SK-N-SH (cell line): ENCODE data around the gene NAV2. TPM values are rescaled to one million over a fixed set of nuclear protein-coding genes. Genes with fewer than 3 reads are reported as not detected.

Source experiments
- CTCF ChIA-PET: fragments of 300-600, 350-600 bp; formaldehyde crosslinking; extraction: SDS; loops from one replicate; lab custom pipeline; 2021; lab: Yijun Ruan, JAX
- POLR2A ChIA-PET: fragments of 350-600 bp; sonication (Branson Sonifier 250); formaldehyde crosslinking; extraction: SDS; loops from one replicate; lab custom pipeline; 2020; ENCODE audit warnings: antibody characterized with exemption, inconsistent platforms; lab: Yijun Ruan, JAX
- DNase-seq: peaks from one replicate; pipeline ENCODE4 v3.0.0; 2012
- H2AFZ ChIP-seq: fragments of 200-600 bp; sonication (generic); 2 replicates; pipeline ENCODE4 v1.8.1; 2016; ENCODE audit warnings: antibody characterized with exemption, mild to moderate bottlenecking, low read depth
- H3F3A ChIP-seq: fragments of 200-600 bp; sonication (generic); replicated peaks from 2 replicates; pipeline ENCODE3; 2016; ENCODE audit warnings: antibody characterized with exemption, mild to moderate bottlenecking; ENCODE audit not compliant: insufficient read depth
- H3K27ac ChIP-seq, 2 experiments: fragments of 200-500 bp in 1 of 2; fragments of 200-600 bp in 1 of 2; sonication (Bioruptor generic) in 1 of 2; sonication (generic), shearing (Covaris generic) in 1 of 2; 2 replicates each; pipeline versions ENCODE4 v1.5.1 to v1.6.1; 2014 to 2016; ENCODE audit warnings: low read depth in 2 of 2, inconsistent platforms in 1 of 2, low read length in 1 of 2, mild to moderate bottlenecking in 1 of 2, mixed read lengths in 1 of 2
- H3K27me3 ChIP-seq: fragments of 200-600 bp; sonication (generic), shearing (Covaris generic); 2 replicates; pipeline ENCODE4 v1.6.1; 2016; ENCODE audit warnings: mixed run types; ENCODE audit not compliant: insufficient read depth
- H3K36me3 ChIP-seq, 2 experiments: fragments of 200-500 bp in 1 of 2; fragments of 200-600 bp in 1 of 2; sonication (Bioruptor generic) in 1 of 2; sonication (generic) in 1 of 2; replicated peaks in 1 of 2; 2 replicates each; pipeline versions ENCODE3 to v1.5.1; 2014 to 2016; ENCODE audit warnings: low read length in 1 of 2, mild to moderate bottlenecking in 1 of 2; ENCODE audit not compliant: insufficient read depth in 2 of 2, control insufficient read depth in 1 of 2
- H3K4me1 ChIP-seq, 2 experiments: fragments of 200-500 bp in 1 of 2; fragments of 200-600 bp in 1 of 2; sonication (Bioruptor generic) in 1 of 2; sonication (generic), shearing (Covaris generic) in 1 of 2; 2 replicates each; pipeline versions ENCODE4 v1.5.1 to v1.6.1; 2014 to 2016; ENCODE audit warnings: low read depth in 1 of 2, low read length in 1 of 2, mixed run types in 1 of 2; ENCODE audit not compliant: insufficient read depth in 2 of 2, control insufficient read depth in 1 of 2
- H3K4me2 ChIP-seq: fragments of 200-600 bp; sonication (generic), shearing (Covaris generic); 2 replicates; pipeline ENCODE4 v1.6.1; 2017; ENCODE audit warnings: mixed run types
- H3K4me3 ChIP-seq, 2 experiments: fragments of 200-500 bp in 1 of 2; fragments of 200-600 bp in 1 of 2; sonication (Bioruptor generic) in 1 of 2; sonication (generic), shearing (Covaris generic) in 1 of 2; 2 replicates each; pipeline versions ENCODE4 v1.5.1 to v1.8.1; 2014 to 2016; ENCODE audit warnings: low read depth in 2 of 2, inconsistent platforms in 1 of 2, low read length in 1 of 2, mild to moderate bottlenecking in 1 of 2, mixed read lengths in 1 of 2, moderate library complexity in 1 of 2
- H3K79me2 ChIP-seq: fragments of 200-600 bp; sonication (generic); 2 replicates; pipeline ENCODE4 v1.8.1; 2017; ENCODE audit warnings: mild to moderate bottlenecking; ENCODE audit not compliant: insufficient read depth
- H3K9ac ChIP-seq: fragments of 200-600 bp; sonication (generic); 2 replicates; pipeline ENCODE4 v1.6.1; 2017; ENCODE audit warnings: mixed run types
- H3K9me2 ChIP-seq: fragments of 200-600 bp; sonication (generic); 2 replicates; pipeline ENCODE4 v1.6.1; 2017; ENCODE audit warnings: mixed run types
- H3K9me3 ChIP-seq: fragments of 200-600 bp; sonication (generic); 2 replicates; pipeline ENCODE4 v1.6.1; 2017; ENCODE audit warnings: mixed run types, mild to moderate bottlenecking, moderate library complexity
- H4K20me1 ChIP-seq: fragments of 200-600 bp; sonication (generic); 2 replicates; pipeline ENCODE4 v1.6.1; 2017; ENCODE audit warnings: mild to moderate bottlenecking, mixed run types; ENCODE audit not compliant: insufficient read depth
- CHD2 ChIP-seq: fragments of 150-350 bp; IDR thresholded peaks from 2 replicates; pipeline ENCODE4 v1.6.1; 2018; ENCODE audit warnings: low read length; ENCODE audit not compliant: partially characterized antibody
- ELF1 ChIP-seq: IDR thresholded peaks from 2 replicates; pipeline ENCODE4 v1.4.0; 2012
- EP300 ChIP-seq, 2 experiments: IDR thresholded peaks; 2 replicates each; pipeline versions ENCODE4 v1.4.0 to v1.6.1; 2012; ENCODE audit warnings: borderline replicate concordance in 1 of 2, low read depth in 1 of 2, low read length in 1 of 2
- FOSL2 ChIP-seq: IDR thresholded peaks from 2 replicates; pipeline ENCODE4 v1.4.0; 2012; ENCODE audit warnings: low read depth, mild to moderate bottlenecking, moderate library complexity, borderline replicate concordance
- GABPA ChIP-seq: IDR thresholded peaks from 2 replicates; pipeline ENCODE4 v1.4.0; 2012; ENCODE audit warnings: low read depth, mild to moderate bottlenecking
- JUND ChIP-seq: IDR thresholded peaks from 2 replicates; pipeline ENCODE4 v1.4.0; 2012
- REST ChIP-seq: IDR thresholded peaks from 2 replicates; pipeline ENCODE4 v1.6.1; 2012; ENCODE audit warnings: mild to moderate bottlenecking, low read depth, low read length, moderate library complexity
- RXRA ChIP-seq: IDR thresholded peaks from 2 replicates; pipeline ENCODE4 v1.4.0; 2012; ENCODE audit warnings: low read depth, mild to moderate bottlenecking, borderline replicate concordance
- SIN3A ChIP-seq: IDR thresholded peaks from 2 replicates; pipeline ENCODE4 v1.6.1; 2012; ENCODE audit warnings: low read depth, mild to moderate bottlenecking, low read length, moderate library complexity, borderline replicate concordance
- TEAD4 ChIP-seq: IDR thresholded peaks from 2 replicates; pipeline ENCODE4 v1.4.0; 2012; ENCODE audit warnings: mild to moderate bottlenecking, borderline replicate concordance; ENCODE audit not compliant: insufficient read depth
- WGBS: methylation state at CpG from one replicate; pipeline ENCODE4 v1.1.6; 2017; ENCODE audit warnings: low lambda C conversion rate; 5-methylcytosine and 5-hydroxymethylcytosine counted together
- polyA plus RNA-seq, 3 experiments: library from polyadenylated mRNA; depleted of rRNA; stranded (reverse); fragments of >200 nt; gene quantifications; 2 replicates each; pipeline ENCODE4 v1.2.3, GENCODE V29; 2012
- TF ChIP-seq, protein P1 (sequence below): fragments of 200-600 bp; sonication (generic); IDR thresholded peaks from 2 replicates; pipeline ENCODE4 v1.6.1; 2017; ENCODE audit warnings: antibody characterized with exemption, mild to moderate bottlenecking, moderate library complexity
- TF ChIP-seq, protein P2 (sequence below): IDR thresholded peaks from 2 replicates; pipeline ENCODE4 v1.4.0; 2012; ENCODE audit warnings: low read depth, borderline replicate concordance
- TF ChIP-seq, protein P3 (sequence below): IDR thresholded peaks from 2 replicates; pipeline ENCODE4; 2012

NAV2 gene
- polyA plus RNA-seq, 1 of the 3 experiments (the other 2 are of a cell fraction): 26.2 TPM

GRCh38 chr11:19683862-19684491 lies 28.7 kb upstream of the NAV2 start:
- Histone ChIP-seq H3K27me3 (no peaks in the 10 kb centered on the region), H3K36me3 (peaks cover 0 to 16% of the 10 kb centered on the region in 2 experiments), H2AFZ (no peak overlapping the region), H3K9ac (no peak overlapping the region), H3K4me2 (no peak overlapping the region), H3K27ac (no peak overlapping the region), H3K4me1 (peaks cover 18 to 60% of the 10 kb centered on the region in 2 experiments), H3F3A (peaks cover 10% of the 10 kb centered on the region), H3K9me3 (no peaks in the 10 kb centered on the region), H3K4me3 (no peak overlapping the region), H3K79me2 (peaks cover 40% of the 10 kb centered on the region), H4K20me1 (no peaks in the 10 kb centered on the region), H3K9me2 (no peaks in the 10 kb centered on the region)
- no peak for DNase-seq
- ChIA-PET POLR2A (interaction anchor here (0.8 kb wide), 1 partner anchor 21 kb away, joined by 3 read pairs; no protein-coding TSS in a partner anchor), CTCF (interaction anchor here (0.8 to 1.7 kb wide), 10 partner anchors 10 to 79 kb away, joined by 3 to 5 read pairs (median 4); no protein-coding TSS in a partner anchor)
- 94% methylated on average over 2 of the region's 2 CpGs for WGBS
- TF ChIP-seq SIN3A (no peak), JUND (no peak), EP300 (IDR thresholded peaks at IDR 0.05; ENCODE audit: borderline replicate concordance in 1 of 2, low read depth in 1 of 2, low read length in 1 of 2) (no peak), GABPA (no peak), FOSL2 (no peak), TEAD4 (no peak), RXRA (no peak), ELF1 (no peak), REST (no peak), CHD2 (no peak)
- TF ChIP-seq, protein P1, sequence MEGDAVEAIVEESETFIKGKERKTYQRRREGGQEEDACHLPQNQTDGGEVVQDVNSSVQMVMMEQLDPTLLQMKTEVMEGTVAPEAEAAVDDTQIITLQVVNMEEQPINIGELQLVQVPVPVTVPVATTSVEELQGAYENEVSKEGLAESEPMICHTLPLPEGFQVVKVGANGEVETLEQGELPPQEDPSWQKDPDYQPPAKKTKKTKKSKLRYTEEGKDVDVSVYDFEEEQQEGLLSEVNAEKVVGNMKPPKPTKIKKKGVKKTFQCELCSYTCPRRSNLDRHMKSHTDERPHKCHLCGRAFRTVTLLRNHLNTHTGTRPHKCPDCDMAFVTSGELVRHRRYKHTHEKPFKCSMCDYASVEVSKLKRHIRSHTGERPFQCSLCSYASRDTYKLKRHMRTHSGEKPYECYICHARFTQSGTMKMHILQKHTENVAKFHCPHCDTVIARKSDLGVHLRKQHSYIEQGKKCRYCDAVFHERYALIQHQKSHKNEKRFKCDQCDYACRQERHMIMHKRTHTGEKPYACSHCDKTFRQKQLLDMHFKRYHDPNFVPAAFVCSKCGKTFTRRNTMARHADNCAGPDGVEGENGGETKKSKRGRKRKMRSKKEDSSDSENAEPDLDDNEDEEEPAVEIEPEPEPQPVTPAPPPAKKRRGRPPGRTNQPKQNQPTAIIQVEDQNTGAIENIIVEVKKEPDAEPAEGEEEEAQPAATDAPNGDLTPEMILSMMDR: no peak
- TF ChIP-seq, protein P2, sequence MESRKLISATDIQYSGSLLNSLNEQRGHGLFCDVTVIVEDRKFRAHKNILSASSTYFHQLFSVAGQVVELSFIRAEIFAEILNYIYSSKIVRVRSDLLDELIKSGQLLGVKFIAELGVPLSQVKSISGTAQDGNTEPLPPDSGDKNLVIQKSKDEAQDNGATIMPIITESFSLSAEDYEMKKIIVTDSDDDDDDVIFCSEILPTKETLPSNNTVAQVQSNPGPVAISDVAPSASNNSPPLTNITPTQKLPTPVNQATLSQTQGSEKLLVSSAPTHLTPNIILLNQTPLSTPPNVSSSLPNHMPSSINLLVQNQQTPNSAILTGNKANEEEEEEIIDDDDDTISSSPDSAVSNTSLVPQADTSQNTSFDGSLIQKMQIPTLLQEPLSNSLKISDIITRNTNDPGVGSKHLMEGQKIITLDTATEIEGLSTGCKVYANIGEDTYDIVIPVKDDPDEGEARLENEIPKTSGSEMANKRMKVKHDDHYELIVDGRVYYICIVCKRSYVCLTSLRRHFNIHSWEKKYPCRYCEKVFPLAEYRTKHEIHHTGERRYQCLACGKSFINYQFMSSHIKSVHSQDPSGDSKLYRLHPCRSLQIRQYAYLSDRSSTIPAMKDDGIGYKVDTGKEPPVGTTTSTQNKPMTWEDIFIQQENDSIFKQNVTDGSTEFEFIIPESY: no peak
- TF ChIP-seq, protein P3, sequence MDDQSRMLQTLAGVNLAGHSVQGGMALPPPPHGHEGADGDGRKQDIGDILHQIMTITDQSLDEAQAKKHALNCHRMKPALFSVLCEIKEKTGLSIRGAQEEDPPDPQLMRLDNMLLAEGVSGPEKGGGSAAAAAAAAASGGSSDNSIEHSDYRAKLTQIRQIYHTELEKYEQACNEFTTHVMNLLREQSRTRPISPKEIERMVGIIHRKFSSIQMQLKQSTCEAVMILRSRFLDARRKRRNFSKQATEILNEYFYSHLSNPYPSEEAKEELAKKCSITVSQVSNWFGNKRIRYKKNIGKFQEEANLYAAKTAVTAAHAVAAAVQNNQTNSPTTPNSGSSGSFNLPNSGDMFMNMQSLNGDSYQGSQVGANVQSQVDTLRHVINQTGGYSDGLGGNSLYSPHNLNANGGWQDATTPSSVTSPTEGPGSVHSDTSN: no peak
